ENCODE results near the gene PRXL2A. TPM values are rescaled to one million over a fixed set of nuclear protein-coding genes. Genes with fewer than 3 reads are reported as not detected.
"Not testable (repeated sequence)": the region's sequence is repeated elsewhere in the genome, so short reads cannot be mapped to it uniquely, and the experiment has no call there.

Gene PRXL2A, protein sequence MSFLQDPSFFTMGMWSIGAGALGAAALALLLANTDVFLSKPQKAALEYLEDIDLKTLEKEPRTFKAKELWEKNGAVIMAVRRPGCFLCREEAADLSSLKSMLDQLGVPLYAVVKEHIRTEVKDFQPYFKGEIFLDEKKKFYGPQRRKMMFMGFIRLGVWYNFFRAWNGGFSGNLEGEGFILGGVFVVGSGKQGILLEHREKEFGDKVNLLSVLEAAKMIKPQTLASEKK
- 101 and 174 TPM in 2 replicates for total RNA-seq

- peak; percentile 44 to 88 for DNase-seq (ENCODE audit: low read depth in 2 of 2)
Measured at GRCh38 chr10:80408242-80409101, at the start of gene PRXL2A. Gene PRXL2A, plus strand, starts transcription at chr10:80408551. Its CDS starts 11,917 bp downstream, at chr10:80420468.

DNA sequence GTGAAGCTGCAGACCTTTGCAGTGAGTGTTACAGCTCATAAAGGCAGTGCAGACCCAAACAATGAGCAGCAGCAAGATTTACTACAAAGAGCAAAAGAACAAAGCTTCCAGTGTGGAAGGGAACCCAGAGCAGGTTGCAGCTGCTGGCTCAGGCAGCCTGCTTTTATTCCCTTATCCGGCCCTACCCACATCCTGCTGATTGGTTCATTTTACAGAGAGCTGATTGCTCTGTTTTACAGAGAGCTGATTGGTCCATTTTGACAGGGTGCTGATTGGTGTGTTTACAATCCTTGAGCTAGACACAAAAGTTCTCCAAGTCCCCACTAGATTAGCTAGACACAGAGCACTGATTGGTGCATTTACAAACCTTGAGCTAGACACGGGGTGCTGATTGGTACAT lies 49.4 kb upstream of the PRXL2A start:
- DNase-seq (ENCODE audit: low read depth in 2 of 2): not testable (repeated sequence)

DNA sequence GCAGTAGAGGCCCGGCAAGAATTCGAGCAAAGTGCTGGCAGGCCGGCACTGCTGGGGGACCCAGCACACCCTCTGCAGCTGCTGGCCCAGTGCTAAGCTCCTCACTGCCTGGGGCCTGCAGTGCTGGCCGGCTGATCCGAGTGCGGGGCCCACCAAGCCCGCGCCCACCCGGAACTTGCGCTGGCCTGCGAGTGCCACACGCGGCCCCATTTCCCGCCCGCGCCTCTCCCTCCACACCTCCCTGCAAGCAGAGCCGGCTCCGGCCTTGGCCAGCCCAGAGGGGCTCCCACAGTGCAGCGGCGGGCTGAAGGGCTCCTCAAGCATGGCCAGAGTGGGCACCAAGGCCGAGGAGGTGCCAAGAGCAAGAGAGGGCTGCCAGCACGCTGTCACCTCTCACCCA lies 48.7 kb upstream of the PRXL2A start:
- DNase-seq (ENCODE audit: low read depth in 2 of 2): no peak

- DNase-seq (ENCODE audit: low read depth in 2 of 2): no peak
Measured at GRCh38 chr10:80365510-80365909, 42.8 kb upstream of the PRXL2A start.

- no peak for DNase-seq (ENCODE audit: low read depth in 2 of 2)
Measured at GRCh38 chr10:80371467-80371866, 36.9 kb upstream of the PRXL2A start.

DNA sequence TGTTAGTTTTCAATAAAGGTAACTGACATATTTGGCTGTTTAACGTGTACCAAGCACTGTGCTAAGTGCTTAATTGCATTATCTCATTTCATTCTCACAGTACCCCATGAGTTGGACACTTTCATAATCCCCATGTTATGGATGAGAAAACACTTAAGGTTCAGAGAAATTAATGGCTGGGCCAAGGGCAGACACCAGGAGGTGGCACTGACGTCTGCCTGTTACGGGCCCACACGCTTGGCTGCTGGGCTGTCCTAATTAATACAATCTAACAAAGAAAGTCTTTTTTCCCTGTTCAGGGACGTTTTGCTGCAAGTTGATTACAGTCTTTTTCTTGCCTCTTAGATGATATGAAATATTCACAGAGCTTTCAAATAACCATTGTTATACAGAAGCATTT lies 35.7 kb upstream of the PRXL2A start:
- no peak for DNase-seq (ENCODE audit: low read depth in 2 of 2)

GRCh38 chr10:80373502-80373901 lies 34.8 kb upstream of the PRXL2A start:
- DNase-seq (ENCODE audit: low read depth in 2 of 2): no peak

DNA sequence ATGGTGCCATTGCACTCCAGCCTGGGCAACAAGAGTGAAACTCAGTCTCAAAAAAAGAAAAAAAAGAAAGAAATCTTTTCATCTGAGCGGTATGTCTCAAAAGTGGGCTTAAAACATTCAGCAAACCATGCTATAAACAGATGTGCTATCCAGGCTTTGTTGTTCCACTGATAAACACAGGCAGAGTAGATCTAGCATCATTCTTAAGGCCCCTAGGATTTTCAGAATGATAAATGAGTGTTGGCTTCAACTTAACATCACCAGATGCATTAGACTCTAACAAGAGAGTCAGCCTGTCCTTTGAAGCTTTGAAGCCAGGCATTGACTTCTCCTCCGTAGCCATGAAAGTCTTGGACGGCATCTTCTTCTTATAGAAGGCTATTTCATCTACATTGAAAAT lies 28.6 kb upstream of the PRXL2A start:
- DNase-seq (ENCODE audit: low read depth in 2 of 2): no peak

DNA sequence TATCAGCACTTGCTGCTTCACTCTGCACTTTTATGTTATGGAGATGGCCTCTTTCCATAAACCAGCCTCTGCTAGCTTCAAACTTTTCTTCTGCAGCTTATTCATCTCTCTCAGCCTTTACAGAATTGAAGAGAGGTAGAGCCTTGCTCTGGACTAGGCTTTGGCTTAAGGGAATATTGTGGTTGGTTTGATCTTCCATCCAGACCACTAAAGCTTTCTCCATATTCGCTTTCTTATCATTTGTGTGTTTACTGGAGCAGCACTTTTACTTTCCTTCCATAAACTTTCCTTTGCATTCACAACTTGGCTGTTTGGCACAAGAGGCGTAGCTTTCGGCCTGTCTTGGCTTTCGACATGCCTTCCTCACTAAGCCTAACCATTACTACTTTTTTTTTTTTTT lies 28.2 kb upstream of the PRXL2A start:
- no peak for DNase-seq (ENCODE audit: low read depth in 2 of 2)

GRCh38 chr10:80382989-80383388 lies 25.4 kb upstream of the PRXL2A start:
- peak; percentile 65 to 72 for DNase-seq (ENCODE audit: low read depth in 2 of 2)

GRCh38 chr10:80390740-80391139 lies 17.6 kb upstream of the PRXL2A start:
- no peak for DNase-seq (ENCODE audit: low read depth in 2 of 2)

DNA sequence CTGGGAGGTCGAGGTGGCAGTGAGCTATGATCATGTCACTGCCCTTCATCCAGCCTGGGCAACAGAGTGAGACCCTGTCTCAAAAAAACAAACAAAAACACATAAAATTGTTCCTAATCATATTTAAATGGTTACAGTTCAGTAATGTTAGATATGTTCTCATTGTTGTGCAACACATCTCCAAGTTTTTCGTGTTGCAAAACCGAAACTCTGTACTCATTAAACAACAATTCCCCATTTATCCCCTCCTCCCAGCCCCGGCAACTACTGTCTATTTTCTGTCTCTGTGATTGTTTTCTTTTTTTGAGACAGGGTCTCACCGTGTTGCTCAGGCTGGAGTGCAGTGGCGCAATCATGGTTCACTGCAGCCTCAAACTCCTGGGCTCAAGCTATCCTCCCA lies 16.1 kb upstream of the PRXL2A start:
- no peak for DNase-seq (ENCODE audit: low read depth in 2 of 2)

GRCh38 chr10:80394358-80394916 lies 13.9 kb upstream of the PRXL2A start:
- DNase-seq (ENCODE audit: low read depth in 2 of 2): no peak

DNA sequence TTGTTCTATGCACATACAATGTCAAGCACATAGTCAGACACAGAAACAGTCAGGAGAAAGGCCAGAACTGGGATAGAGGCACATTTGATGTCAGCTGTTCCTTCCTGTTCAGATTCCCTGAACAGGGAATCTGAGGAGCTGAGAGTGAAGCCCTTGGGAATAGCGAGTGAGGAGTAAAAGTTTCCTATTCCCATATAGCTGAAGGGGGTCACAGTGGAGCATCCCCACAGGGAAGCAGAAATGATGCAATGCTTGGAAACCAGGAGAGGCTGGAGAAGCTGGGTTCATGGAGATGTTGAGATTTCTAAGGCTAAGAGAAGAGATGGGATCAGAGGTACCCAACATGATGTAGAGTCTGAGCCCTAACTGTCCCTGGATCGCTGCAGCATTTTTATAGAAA lies 11.3 kb upstream of the PRXL2A start:
- no peak for DNase-seq (ENCODE audit: low read depth in 2 of 2)

DNA sequence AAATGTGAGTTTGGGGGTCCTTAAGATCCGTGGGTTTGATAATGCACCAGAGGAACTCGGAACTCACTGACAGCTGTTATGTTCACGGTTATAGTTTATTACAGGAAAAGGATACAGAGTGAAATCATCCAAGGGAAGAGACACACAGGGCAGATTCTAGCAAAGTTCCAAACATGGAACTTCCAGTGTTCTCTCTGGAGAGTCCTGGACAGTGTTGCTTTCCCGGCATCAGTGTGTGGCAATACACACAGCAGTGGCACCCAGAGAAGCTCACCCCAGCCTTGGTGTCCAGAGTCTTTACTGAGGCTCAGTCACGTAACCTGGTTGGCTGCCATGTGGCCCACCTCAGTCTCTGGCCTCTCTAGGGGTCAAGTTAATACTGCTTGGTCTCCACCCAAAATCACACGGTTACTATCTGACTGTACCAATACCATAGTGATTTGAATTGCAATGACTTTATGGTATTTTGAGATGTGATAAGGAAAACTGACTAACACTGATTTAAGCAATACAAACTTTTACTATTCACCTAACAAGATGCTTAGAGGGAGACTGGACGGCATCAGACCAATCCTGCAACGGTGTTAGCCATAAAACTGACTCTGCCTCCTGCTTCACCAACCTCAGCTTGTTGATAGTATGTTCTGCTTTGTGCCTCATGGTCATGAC lies 8.1 kb upstream of the PRXL2A start:
- peak in 1 of 2 donors; percentile 9 for DNase-seq (ENCODE audit: low read depth in 2 of 2)

DNA sequence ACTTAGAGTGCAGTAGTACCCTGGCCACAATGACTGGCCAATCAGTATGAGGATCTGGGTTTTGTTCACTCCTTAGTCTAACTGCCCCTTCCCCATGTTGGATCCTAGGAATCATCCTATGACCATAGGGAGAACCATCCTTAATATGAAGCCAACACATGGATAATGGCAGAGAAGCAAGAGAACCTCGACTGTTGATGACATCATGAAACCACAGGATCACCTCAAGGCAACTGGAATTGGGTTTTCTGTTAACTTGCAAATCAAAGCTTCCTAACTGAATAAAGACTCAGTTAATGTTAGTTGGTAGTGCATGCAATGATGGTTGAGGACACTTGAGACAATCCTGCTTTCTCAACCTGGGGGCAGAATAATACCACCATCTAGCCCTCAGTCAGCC lies 3.3 kb upstream of the PRXL2A start:
- no peak for DNase-seq (ENCODE audit: low read depth in 2 of 2)

DNA sequence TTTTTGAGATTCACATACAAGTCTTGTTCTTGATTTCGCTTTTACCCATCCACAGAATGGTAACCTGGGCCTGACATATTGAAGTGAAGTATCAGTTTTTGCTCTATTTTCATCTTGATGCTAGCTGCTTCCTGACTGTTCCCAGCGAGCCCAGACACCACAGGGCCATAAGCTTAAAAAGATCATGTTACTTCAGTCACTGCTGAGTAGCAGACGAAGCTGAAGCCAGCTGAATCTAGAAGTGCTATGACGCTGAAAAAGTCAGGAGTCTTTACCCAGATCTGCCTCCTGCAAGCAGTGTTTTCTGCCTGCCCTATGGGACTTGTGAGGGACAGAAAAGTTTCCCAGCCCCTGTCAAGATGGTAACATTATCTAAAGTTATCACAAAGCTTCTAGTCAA lies 2.7 kb upstream of the PRXL2A start:
- no peak for DNase-seq (ENCODE audit: low read depth in 2 of 2)

DNA sequence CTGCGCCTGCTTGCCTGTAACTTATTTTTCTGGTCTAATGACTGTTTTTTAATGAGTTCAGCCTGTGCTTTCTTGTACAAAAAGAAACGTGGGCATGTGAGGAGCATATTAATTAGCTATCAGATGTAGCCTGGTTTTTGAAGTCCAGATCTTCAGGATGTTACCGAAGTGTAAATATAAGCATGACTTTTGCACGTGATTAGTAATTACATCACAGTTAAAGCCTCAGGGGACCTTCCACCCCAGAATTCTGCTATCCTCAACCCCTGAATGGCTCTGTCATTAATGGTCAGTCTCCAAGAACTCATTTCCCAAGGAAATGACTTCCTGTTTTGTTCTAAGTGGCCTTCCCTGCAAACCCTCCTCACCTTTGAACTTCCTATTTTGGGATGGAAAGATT lies 2.1 kb upstream of the PRXL2A start:
- no peak for DNase-seq (ENCODE audit: low read depth in 2 of 2)

DNA sequence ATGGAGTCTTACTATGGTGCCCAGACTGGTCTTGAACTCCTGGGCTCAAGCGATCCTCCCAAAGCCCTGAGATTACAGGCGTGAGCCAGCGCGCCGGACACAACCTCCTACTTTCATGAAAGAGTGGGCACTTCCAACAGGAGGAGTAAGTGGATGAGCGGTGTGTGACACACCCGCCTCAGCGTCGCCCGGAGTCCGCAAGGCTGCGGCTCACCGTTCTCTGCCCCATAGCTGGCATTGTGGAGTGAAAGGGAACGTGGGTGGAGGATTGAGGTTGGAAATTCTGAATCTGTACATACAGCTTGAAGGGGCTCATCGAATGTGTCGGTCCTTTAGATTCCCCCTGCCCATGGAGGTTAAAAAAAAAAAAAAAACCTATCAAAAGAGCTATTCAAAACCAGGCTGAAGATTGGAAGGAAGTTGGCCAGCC lies 524 bp upstream of the PRXL2A start:
- DNase-seq (ENCODE audit: low read depth in 2 of 2): peak in 1 of 2 donors; percentile 62

DNA sequence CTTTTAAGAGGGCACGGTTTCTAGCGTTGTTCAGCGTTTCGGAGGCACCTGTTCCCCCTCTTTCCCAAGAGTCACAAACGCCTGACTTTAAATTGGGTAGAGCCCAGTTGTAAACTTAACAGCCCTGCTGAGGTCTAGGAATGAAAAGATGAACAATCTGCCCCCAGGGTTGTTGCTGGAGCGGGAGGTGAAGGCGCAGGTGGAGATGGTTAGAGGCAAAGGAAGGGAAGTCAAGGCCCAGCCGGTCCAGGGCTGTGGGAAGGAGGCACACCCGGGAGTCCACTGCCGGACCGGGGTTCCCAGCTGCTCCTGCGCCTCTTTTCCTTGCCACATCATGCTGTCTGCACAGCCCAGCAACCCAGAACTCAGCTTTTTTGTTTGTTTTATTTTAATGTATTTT lies 770 bp downstream of the PRXL2A start:
- DNase-seq (ENCODE audit: low read depth in 2 of 2): peak in 1 of 2 donors; percentile 54

- DNase-seq (ENCODE audit: low read depth in 2 of 2): peak in 1 of 2 donors; percentile 54
Measured at GRCh38 chr10:80410122-80410521, 1.8 kb downstream of the PRXL2A start.

- peak in 1 of 2 donors; percentile 45 for DNase-seq (ENCODE audit: low read depth in 2 of 2)
Measured at GRCh38 chr10:80410578-80411145, 2.3 kb downstream of the PRXL2A start.

All from dermis microvascular lymphatic vessel endothelial cell (primary cell).